ENCODE data around the gene NTHL1. TPM values are rescaled to one million over a fixed set of nuclear protein-coding genes. Genes with fewer than 3 reads are reported as not detected.

The NTHL1 gene
- total and polyA plus RNA-seq, 2 of the 13 experiments (the other 11 are each of a cell fraction or from before 2014, with no cell fraction given) = 47.5 to 64.9 TPM

- TF ChIP-seq ZNF142 (CRISPR knock-in tag; IDR thresholded peaks at IDR 0.05) (no peak), ZNF143 (CRISPR knock-in tag; IDR thresholded peaks at IDR 0.05) (peak; percentile 60), GTF3A (CRISPR knock-in tag; conservative IDR thresholded peaks at IDR 0.05) (no peak; the same call in 1 of the 2 replicates), ZNF883 (CRISPR knock-in tag; IDR thresholded peaks at IDR 0.05; ENCODE audit: not compliant biosample characterization) (peak; percentile 53), HMG20A (CRISPR knock-in tag; IDR thresholded peaks at IDR 0.05; ENCODE audit: borderline replicate concordance) (peak; percentile 81; the same call in 1 of the 2 replicates), ZNF619 (CRISPR knock-in tag; IDR thresholded peaks at IDR 0.05) (peak; percentile 49; the same call in 1 of the 2 replicates), GABPB1 (CRISPR knock-in tag; IDR thresholded peaks at IDR 0.05) (peak; percentile 79), HNRNPH1 (optimal IDR thresholded peaks at IDR 0.05; ENCODE audit: low read depth, low read length) (no peak), ZNF775 (CRISPR knock-in tag; IDR thresholded peaks at IDR 0.05; ENCODE audit: borderline replicate concordance) (no peak), ZNF644 (CRISPR knock-in tag; IDR thresholded peaks at IDR 0.05; ENCODE audit: low read depth) (no peak; the same call in 1 of the 2 replicates), RBM39 (IDR thresholded peaks at IDR 0.05; ENCODE audit: low read depth, low read length, poor library complexity, severe bottlenecking) (peak; percentile 70), ZNF556 (CRISPR knock-in tag; IDR thresholded peaks at IDR 0.05; ENCODE audit: borderline replicate concordance) (peak; percentile 73; the same call in 1 of the 2 replicates), HDAC1 (CRISPR knock-in tag; IDR thresholded peaks at IDR 0.05) (peak; percentile 93), PLSCR1 (CRISPR knock-in tag; IDR thresholded peaks at IDR 0.05; ENCODE audit: borderline replicate concordance) (0 out of 2 replicates have a peak, but pooled peaks have one; percentile 28), MNT (IDR thresholded peaks at IDR 0.05) (0 out of 2 replicates have a peak, but pooled peaks have one; percentile 9), ZBTB4 (CRISPR knock-in tag; IDR thresholded peaks at IDR 0.05; ENCODE audit: borderline replicate concordance) (peak; percentile 88), RAD51 (IDR thresholded peaks at IDR 0.05; ENCODE audit: borderline replicate concordance) (no peak)
Measured at GRCh38 chr16:2035431-2036199, 12.0 kb downstream of the NTHL1 start (continued).
